Keratinocyte (primary cell): ENCODE results near the gene HRCT1.

Experiments used
- EZH2 ChIP-seq: IDR thresholded peaks from one replicate; pipeline ENCODE4 v1.6.1; 2012; ENCODE audit warnings: inconsistent platforms, mild to moderate bottlenecking, low read length, moderate library complexity
- TF ChIP-seq, protein P1 (sequence below), 3 experiments: IDR thresholded peaks in 1 of 3; conservative IDR thresholded peaks in 1 of 3; optimal IDR thresholded peaks in 1 of 3; 2 replicates in 2 of 3; 3 replicates in 1 of 3; pipeline versions ENCODE3 to v1.5.1; 2011; ENCODE audit warnings: low read length in 3 of 3, mild to moderate bottlenecking in 3 of 3, moderate library complexity in 2 of 3, control low read depth in 1 of 3, inconsistent platforms in 1 of 3; ENCODE audit not compliant: insufficient read depth in 2 of 3; ENCODE audit errors: extremely low read depth in 1 of 3

GRCh38 chr9:35905051-35905781 is 786 bp upstream of the HRCT1 start:
- TF ChIP-seq, protein P1, sequence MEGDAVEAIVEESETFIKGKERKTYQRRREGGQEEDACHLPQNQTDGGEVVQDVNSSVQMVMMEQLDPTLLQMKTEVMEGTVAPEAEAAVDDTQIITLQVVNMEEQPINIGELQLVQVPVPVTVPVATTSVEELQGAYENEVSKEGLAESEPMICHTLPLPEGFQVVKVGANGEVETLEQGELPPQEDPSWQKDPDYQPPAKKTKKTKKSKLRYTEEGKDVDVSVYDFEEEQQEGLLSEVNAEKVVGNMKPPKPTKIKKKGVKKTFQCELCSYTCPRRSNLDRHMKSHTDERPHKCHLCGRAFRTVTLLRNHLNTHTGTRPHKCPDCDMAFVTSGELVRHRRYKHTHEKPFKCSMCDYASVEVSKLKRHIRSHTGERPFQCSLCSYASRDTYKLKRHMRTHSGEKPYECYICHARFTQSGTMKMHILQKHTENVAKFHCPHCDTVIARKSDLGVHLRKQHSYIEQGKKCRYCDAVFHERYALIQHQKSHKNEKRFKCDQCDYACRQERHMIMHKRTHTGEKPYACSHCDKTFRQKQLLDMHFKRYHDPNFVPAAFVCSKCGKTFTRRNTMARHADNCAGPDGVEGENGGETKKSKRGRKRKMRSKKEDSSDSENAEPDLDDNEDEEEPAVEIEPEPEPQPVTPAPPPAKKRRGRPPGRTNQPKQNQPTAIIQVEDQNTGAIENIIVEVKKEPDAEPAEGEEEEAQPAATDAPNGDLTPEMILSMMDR (optimal IDR thresholded peaks at IDR 0.05 in 1 of 3, IDR thresholded peaks at IDR 0.05 in 1 of 3, conservative IDR thresholded peaks at IDR 0.05 in 1 of 3; ENCODE audit: extremely low read depth in 1 of 3, insufficient read depth in 2 of 3, low read length in 3 of 3), result no peak
- TF ChIP-seq EZH2, result no peak
